ENCODE data around the gene KCNH1. TPM values are rescaled to one million over a fixed set of nuclear protein-coding genes. Genes with fewer than 3 reads are reported as not detected.

The KCNH1 gene
- total RNA-seq (under 1 TPM in 2 of 7 donors, not detected in 5; 0.11 to 0.46 TPM), polyA plus RNA-seq (not detected)
- long read RNA-seq, donor 1 = 0 reads
- long read RNA-seq, donor 2 = 0 reads
- long read RNA-seq, donor 3 = 0 reads

DNA sequence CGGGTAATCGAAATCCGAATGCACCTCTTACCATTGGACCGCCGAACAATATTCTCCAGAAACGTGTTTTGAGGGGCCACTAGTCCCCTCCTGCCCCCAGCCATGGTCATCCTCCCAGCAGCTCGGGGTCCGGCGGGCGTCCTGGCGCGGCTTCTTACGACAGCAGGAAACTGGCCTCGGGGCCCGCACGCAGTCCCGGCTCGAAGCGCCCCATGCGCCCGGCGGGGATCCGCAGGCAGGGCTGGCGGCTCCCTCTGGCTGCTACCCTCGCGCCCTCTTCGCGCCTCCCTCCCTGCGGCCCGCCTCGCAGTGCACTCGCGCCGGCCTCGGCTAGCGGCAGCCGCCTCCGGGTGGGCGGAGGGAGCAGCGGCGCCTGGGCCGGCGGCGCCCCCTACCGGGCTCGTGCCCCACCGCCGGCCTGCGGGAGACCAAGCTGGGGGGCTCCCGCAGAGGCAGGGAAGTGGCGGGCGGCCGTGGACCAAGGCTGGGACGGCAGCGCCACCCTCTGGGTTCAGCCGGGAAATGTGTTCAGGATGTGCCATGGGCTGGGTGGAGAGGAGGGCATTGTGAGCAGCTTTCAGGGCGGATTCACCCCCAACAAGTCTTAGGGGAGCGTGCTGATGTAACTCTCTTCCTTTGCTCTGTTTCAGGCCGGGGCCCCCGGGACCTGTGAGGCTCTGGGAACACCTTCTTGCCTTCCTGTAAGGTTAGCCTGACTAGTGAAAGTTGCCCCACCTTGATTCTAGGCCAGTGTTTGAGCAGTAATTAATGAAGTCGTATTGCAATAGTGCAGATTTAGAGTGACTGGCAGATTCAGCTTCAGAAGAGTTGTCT is at the start of gene KCNH1:
Gene KCNH1, minus strand, starts transcription at position 313 of the 834 bp plus-strand sequence. Its CDS starts 203 bp downstream, at position 110.
- intact Hi-C loops (cut with DNase I) = loop anchor here in 3 of 4 donors (5.0 to 10.0 kb wide), 3 partner anchors 687 to 729 kb away; no protein-coding TSS in a partner anchor
- no peaks in the 10 kb centered on the region for H3K27me3 ChIP-seq
- 1 to 3% (median 2%) methylated on average over 45 to 61 of the region's 61 CpGs for WGBS, 3 donors
- TF ChIP-seq CTCF (IDR thresholded peaks at IDR 0.05) (peak; percentile 40 to 80 (median 70)), POLR2A (IDR thresholded peaks at IDR 0.05) (no peak)
- peak; percentile 40 to 82 (median 59) for DNase-seq
- H3K27ac ChIP-seq = no peak within 1 kb of the TSS
- no peaks in the 10 kb centered on the region for H3K9me3 ChIP-seq
- H3K4me3 ChIP-seq = peak within 1 kb of the TSS; percentile 31
- no peaks in the 10 kb centered on the region for H3K36me3 ChIP-seq
- peaks cover 2% of the 10 kb centered on the region for H3K4me1 ChIP-seq (ENCODE audit: insufficient read depth)

- DNase-seq = no peak
- no peak overlapping the region for H3K4me3 ChIP-seq
- no peaks in the 10 kb centered on the region for H3K9me3 ChIP-seq
- no peak for TF ChIP-seq CTCF (IDR thresholded peaks at IDR 0.05)
- TF ChIP-seq EP300 (IDR thresholded peaks at IDR 0.05) = no peak
- TF ChIP-seq POLR2A (IDR thresholded peaks at IDR 0.05) = no peak
- H3K27me3 ChIP-seq = no peaks in the 10 kb centered on the region
- 88 to 91% (median 89%) methylated on average over 2 of the region's 2 CpGs for WGBS, 3 donors
- intact Hi-C loops (cut with DNase I) = no loop called here
- H3K4me1 ChIP-seq (ENCODE audit: insufficient read depth) = no peaks in the 10 kb centered on the region
- H3K36me3 ChIP-seq = no peaks in the 10 kb centered on the region
- no peak overlapping the region for H3K27ac ChIP-seq
Observed at GRCh38 chr1:211182746-211183145, 48.8 kb upstream of the KCNH1 start.

DNA sequence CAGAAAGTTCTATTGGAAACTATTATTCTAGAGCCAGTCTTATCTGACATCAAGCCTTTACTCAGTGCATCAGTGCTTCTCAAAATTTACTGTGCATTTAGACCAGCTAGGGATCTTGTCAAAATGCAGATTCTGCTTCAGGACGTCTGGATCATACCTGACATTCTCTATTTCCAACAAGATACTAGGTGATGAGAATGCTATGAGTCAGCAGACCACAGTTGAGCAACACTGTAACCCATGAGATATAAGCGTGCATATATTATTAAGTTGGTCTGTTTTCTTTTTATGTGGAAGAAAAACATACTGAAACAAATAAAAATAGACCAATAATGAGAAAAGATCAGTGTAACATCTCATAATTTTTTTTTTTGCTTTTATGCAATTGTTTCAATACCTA is 40.4 kb upstream of the KCNH1 start:
- no peak overlapping the region for H3K27ac ChIP-seq
- WGBS, 3 donors = 53 to 73% (median 59%) methylated on average over 2 of the region's 2 CpGs
- no peak for TF ChIP-seq POLR2A (IDR thresholded peaks at IDR 0.05)
- TF ChIP-seq EP300 (IDR thresholded peaks at IDR 0.05) = no peak
- TF ChIP-seq CTCF (IDR thresholded peaks at IDR 0.05) = no peak
- intact Hi-C loops (cut with DNase I) = no loop called here
- H3K9me3 ChIP-seq = no peaks in the 10 kb centered on the region
- H3K4me1 ChIP-seq (ENCODE audit: insufficient read depth) = no peaks in the 10 kb centered on the region
- DNase-seq = no peak
- H3K36me3 ChIP-seq = no peaks in the 10 kb centered on the region
- no peak overlapping the region for H3K4me3 ChIP-seq
- H3K27me3 ChIP-seq = peaks cover 2% of the 10 kb centered on the region

DNA sequence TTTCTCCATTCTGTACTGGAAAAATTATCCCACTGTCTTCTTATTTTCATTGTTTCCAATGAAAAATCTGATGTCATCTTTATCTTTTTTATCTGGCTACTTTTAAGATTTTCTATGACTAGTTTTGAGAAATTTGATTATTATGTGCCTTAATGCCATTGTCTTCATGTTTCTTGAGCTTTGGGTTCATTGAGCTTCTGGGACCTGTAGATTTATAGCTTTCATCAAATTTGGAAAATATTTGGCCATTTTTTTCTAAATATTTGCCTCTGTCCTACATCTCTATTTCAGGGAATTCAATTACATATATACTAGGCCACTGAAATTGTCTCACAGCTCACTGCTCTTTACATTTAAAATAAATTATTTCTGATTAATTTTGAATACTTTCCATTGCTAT is 38.7 kb upstream of the KCNH1 start:
- H3K27me3 ChIP-seq = peaks cover 2% of the 10 kb centered on the region
- H3K4me1 ChIP-seq (ENCODE audit: insufficient read depth) = no peaks in the 10 kb centered on the region
- no peaks in the 10 kb centered on the region for H3K36me3 ChIP-seq
- no peak overlapping the region for H3K4me3 ChIP-seq
- TF ChIP-seq POLR2A (IDR thresholded peaks at IDR 0.05) = no peak
- TF ChIP-seq EP300 (IDR thresholded peaks at IDR 0.05) = no peak
- TF ChIP-seq CTCF (IDR thresholded peaks at IDR 0.05) = no peak
- intact Hi-C loops (cut with DNase I) = no loop called here
- no peak for DNase-seq
- H3K9me3 ChIP-seq = no peaks in the 10 kb centered on the region
- no peak overlapping the region for H3K27ac ChIP-seq
